ENCODE measurements around the gene PDE4C.

Gene PDE4C

DNA sequence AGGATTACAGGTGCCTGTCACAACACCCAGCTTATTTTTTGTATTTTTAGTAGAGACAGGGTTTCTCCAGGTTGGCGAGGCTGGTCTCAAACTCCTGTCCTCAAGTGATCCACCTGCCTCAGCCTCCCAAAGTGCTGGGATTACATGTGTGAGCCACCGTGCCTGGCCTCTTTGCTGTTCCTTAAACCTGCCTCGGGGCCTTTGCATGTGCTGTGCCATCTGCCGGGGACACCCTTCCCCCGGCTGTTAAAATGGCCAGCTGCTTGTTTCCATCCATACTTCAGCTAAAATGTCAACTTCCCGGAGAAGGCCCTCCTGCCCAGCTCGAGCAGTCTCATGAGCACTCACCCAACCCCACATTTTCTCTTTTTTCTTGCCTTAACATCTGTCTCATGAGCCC, 19.1 kb upstream of the PDE4C start:
- H3K36me3 Mint-ChIP-seq = no peaks in the 10 kb centered on the region
- CTCF ChIA-PET = interaction anchor here (1.2 to 2.4 kb wide), 2 partner anchors 9 to 37 kb away, joined by 4 to 8 read pairs; a partner anchor contains a TSS
- no peaks in the 10 kb centered on the region for H3K9me3 Mint-ChIP-seq
- no peaks in the 10 kb centered on the region for H3K4me1 Mint-ChIP-seq
- H3K4me3 Mint-ChIP-seq = no peak overlapping the region
- peaks cover 28% of the 10 kb centered on the region for H3K27me3 Mint-ChIP-seq
- no peak for DNase-seq
- no peak overlapping the region for H3K27ac Mint-ChIP-seq

DNA sequence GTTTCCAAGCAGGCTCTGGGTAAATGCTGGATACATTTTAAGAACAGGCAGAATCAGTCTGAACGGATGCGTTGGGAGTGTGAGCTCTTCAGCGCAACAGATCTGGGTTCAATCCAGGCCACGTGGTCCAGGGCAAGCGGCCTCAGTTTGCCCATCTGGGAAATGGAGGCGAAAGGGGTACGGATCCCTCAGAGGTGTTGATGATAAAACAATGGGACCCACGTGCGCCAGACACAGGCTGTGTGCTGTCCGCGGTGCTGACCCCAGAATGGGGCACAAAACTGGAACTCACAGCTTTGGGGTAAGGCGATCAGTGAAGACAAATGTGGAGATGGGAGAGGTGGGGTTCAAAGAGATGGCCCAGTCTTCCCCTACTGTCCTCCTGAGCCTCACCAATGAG, 13.1 kb upstream of the PDE4C start:
- Mint-ChIP-seq H3K27ac (no peak overlapping the region), H3K27me3 (peaks cover 38% of the 10 kb centered on the region), H3K36me3 (no peaks in the 10 kb centered on the region), H3K4me1 (no peaks in the 10 kb centered on the region), H3K4me3 (no peak overlapping the region), H3K9me3 (no peaks in the 10 kb centered on the region)
- peak; percentile 49 for DNase-seq
- CTCF ChIA-PET = interaction anchor here (1.2 to 3.3 kb wide), 4 partner anchors 13 to 172 kb away, joined by 3 to 10 read pairs (median 4); no protein-coding TSS in a partner anchor

DNA sequence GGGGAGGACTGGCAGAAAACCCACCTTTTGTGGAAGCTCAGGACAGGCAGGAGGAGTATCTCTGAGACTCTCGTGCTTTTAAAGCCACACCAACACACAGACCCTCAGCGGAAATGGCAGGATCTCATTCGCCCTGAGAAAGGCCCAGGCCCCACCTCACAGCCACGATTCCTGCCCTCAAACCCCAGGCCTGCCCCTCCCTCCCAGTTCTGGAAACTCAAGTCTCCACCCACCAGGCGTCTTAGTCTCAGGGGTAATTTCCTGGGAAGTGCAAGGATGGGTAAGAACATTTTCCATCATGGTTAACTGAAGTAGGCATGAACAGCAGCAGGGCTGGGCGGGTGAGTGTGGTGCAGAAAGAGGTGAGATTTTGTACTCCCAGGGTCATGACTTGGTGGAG, 8.0 kb upstream of the PDE4C start:
- Mint-ChIP-seq H3K27ac (no peak overlapping the region), H3K36me3 (no peaks in the 10 kb centered on the region), H3K4me3 (no peak overlapping the region), H3K9me3 (peaks cover 5% of the 10 kb centered on the region), H3K27me3 (peaks cover 66% of the 10 kb centered on the region), H3K4me1 (peaks cover 5% of the 10 kb centered on the region)
- DNase-seq = no peak
- CTCF ChIA-PET = no interaction called here

DNA sequence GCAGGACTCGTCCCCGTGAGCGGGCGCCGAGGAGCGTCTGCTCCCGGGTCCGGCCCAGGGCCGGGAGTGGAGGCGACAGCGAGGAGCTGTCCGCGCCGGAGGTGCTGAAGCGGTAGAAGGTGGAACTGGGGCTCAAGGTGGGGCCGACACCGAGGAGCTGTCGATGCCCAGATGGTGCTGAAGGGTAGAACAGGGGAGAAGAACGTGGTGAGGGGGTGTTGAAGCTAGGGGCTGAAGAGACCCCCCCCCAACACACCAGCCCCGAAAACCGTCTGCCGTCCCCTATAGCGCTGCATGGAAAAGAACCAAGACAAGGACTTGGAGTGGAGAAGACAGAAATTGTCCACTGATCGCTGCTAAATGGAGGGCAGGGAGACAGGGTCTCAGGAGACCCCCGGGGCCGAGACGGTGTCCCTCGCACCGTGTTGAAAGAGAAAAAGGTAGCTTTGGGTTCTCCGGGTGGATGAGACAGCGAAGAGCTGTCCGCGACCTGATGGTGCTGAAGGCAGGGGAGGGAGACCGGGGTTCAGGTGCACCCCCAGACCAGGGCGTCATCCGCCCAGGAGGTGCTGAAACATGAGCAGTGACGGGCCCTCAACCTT, 7.1 kb upstream of the PDE4C start:
- Mint-ChIP-seq H3K27me3 (peaks cover 67% of the 10 kb centered on the region), H3K27ac (no peak overlapping the region), H3K4me1 (peaks cover 5% of the 10 kb centered on the region), H3K4me3 (no peak overlapping the region), H3K9me3 (peaks cover 5% of the 10 kb centered on the region), H3K36me3 (no peaks in the 10 kb centered on the region)
- peak; percentile 81 for DNase-seq
- CTCF ChIA-PET = interaction anchor here (0.5 to 1.4 kb wide), 6 partner anchors 8 to 278 kb away, joined by 3 to 8 read pairs (median 3); no protein-coding TSS in a partner anchor

DNA sequence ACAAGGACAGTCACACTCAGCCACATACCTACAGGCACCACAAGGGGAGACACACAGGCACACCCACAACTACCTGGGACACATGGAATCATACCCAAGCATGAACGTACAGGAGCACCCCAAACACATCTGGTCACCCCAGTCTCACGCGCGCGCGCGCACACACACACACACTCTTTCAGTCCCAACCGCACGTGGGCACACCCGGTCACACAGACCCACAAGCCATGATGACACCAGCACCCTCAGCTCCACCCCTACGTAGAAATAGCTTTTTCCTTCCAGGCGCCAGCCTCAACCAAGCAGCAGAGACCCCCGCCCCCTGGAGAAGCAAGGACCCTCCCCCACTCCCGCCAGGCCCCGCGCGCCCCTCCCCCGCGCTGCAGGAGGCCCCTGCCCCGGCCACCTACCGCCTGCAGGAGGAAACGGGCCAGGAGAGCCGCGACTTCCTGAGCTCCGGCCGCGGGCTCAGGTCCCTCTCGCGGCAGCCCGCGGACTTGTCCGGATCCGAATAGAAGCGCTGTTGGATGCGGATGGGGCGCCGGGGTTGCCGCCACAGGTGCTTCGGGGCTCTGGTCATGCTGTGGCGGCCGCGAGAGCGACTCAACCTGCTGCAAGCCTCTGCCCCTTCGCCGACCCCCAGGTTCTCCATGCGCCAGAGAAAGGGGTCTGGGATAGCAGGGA, 6.4 kb upstream of the PDE4C start:
- Mint-ChIP-seq H3K36me3 (no peaks in the 10 kb centered on the region), H3K4me3 (no peak overlapping the region), H3K9me3 (peaks cover 5% of the 10 kb centered on the region), H3K4me1 (peaks cover 5% of the 10 kb centered on the region), H3K27ac (no peak overlapping the region), H3K27me3 (peaks cover 71% of the 10 kb centered on the region)
- CTCF ChIA-PET = interaction anchor here (0.5 to 1.4 kb wide), 6 partner anchors 8 to 278 kb away, joined by 3 to 8 read pairs (median 3); no protein-coding TSS in a partner anchor
- DNase-seq = no peak

DNA sequence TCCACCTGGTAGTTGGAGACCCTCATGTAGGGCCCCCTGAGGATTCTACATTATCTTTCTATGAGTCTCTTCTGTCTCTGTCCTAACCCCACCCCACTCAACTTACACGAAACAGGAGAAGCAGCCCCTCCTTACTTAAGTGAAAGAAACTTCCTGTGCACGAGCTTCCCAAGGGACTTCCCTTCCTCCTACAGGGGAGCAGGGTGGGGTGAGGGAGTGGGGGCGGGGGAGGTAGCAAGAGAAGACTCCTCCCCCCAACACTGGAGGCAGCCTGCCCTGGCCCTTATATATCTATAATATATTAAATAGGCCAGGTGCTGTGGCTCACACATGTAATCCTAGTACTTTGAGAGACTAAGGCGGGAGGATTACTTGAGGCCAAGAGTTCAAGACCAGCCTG, 5.5 kb upstream of the PDE4C start:
- H3K9me3 Mint-ChIP-seq = peaks cover 5% of the 10 kb centered on the region
- peaks cover 80% of the 10 kb centered on the region for H3K27me3 Mint-ChIP-seq
- H3K27ac Mint-ChIP-seq = no peak overlapping the region
- DNase-seq = no peak
- H3K4me1 Mint-ChIP-seq = peaks cover 7% of the 10 kb centered on the region
- CTCF ChIA-PET = interaction anchor here (1.2 to 1.4 kb wide), 3 partner anchors 9 to 157 kb away, joined by 3 to 4 read pairs (median 4); no protein-coding TSS in a partner anchor
- H3K36me3 Mint-ChIP-seq = no peaks in the 10 kb centered on the region
- H3K4me3 Mint-ChIP-seq = no peak overlapping the region

DNA sequence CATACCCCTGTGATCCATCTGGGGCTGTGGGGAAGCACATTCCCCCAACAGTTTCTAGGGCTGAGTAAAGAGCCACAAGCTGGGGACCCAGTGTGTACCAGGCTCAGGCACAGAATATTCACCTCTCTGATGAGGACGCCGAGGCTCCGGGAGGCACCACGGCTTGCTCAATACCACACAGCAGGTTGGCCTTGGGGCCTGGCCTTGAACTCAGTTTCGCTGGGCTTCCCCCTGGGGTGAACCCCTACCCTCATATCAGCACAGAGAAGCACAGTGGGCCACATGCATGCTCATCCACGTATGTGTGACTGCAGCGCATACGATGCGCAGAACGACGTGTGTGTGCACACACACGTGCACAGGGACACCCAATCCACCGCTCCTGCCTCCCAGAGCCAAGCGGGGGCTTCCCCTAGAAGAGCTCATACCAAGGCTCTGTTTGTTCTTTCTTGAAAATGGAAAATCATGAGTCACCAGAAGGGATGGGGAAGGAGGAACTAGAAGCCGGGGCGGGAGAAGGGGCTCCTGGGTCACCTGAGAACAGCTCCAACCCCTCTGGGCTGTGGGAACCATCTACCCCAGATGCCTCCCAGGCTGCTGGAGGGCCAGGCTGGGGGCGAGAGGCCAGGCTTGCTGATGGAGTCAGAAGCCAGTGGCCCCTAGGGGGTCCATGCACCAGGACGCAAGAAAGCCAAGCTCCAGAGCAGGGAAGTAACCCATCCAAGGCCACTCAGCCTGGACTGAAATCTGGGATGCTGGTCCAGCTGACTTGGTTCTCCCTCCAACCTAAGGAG, 4.9 kb upstream of the PDE4C start:
- Mint-ChIP-seq H3K4me1 (peaks cover 7% of the 10 kb centered on the region), H3K36me3 (no peaks in the 10 kb centered on the region), H3K27ac (no peak overlapping the region), H3K9me3 (peaks cover 5% of the 10 kb centered on the region), H3K27me3 (peaks cover 86% of the 10 kb centered on the region), H3K4me3 (no peak overlapping the region)
- DNase-seq = no peak
- CTCF ChIA-PET = interaction anchor here (0.9 to 1.4 kb wide), 4 partner anchors 9 to 157 kb away, joined by 4 read pairs; no protein-coding TSS in a partner anchor

DNA sequence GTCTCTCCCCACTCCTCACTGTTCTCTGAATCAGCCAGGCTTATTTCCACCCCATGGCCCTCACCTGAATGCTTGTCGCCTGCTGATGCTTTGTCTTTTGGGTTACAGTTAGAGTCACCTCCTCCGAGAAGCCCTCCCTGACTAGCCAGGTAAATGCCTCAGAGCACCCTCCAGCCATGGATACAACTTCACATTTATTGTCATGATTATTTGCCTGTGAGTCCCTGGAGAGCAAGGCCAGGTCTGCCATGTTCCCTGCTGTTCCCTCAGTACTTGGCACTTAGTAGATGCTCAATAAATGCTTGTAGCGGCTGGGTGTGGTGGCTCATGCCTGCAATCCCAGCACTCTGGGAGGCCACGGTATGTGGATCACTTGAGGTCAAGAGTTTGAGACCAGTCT, 3.7 kb upstream of the PDE4C start:
- peaks cover 5% of the 10 kb centered on the region for H3K9me3 Mint-ChIP-seq
- H3K36me3 Mint-ChIP-seq = no peaks in the 10 kb centered on the region
- CTCF ChIA-PET = interaction anchor here (0.8 to 0.9 kb wide), 2 partner anchors 8 to 99 kb away, joined by 4 read pairs; no protein-coding TSS in a partner anchor
- peaks cover 16% of the 10 kb centered on the region for H3K4me1 Mint-ChIP-seq
- no peak overlapping the region for H3K27ac Mint-ChIP-seq
- H3K27me3 Mint-ChIP-seq = peaks cover 90% of the 10 kb centered on the region
- DNase-seq = no peak
- H3K4me3 Mint-ChIP-seq = no peak overlapping the region

DNA sequence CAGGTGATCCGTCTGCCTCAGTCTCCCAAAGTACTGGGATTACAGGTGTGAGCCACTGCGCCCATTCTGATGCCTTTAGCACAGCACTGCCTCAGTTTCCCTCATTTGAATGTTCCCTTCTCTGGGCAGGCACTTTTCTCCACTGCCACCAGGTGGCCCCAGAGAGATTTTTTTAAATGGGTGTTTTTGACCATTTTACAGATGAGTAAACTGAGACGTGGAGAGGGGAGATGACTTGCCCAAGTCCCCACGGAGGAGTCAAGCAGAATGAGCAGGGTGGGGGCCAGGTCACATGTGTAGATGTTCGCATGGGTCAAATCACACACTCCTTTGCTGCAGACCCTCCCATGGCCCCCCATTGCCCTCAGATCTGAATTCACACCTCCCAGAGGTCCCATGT, 3.2 kb upstream of the PDE4C start:
- Mint-ChIP-seq H3K4me1 (peaks cover 20% of the 10 kb centered on the region), H3K36me3 (no peaks in the 10 kb centered on the region), H3K27ac (no peak overlapping the region), H3K27me3 (peaks cover 90% of the 10 kb centered on the region), H3K9me3 (peaks cover 5% of the 10 kb centered on the region), H3K4me3 (no peak overlapping the region)
- CTCF ChIA-PET = no interaction called here
- no peak for DNase-seq

DNA sequence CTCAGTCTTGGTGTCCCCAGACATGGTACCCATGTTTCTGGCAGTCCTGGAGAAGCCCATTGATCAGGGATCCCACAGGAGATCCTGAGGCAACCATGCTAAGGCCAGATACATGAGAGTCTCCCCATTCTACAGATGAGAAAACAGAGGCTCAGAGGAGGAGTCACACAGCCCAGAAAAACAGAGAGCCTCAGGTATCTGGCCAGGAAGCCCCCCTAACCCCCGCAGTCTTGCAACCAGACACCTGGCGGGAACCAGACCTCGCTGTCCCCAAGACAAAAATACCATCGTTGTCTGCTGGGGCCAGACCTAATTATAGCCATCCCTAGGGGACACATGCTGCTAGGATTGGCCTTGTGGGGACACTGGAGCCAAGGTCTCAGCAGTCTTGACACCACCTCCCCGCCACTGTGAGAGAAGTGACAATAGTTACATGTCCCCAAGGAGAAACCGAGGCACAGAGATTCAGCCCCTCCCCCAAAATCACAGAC, 1.6 kb upstream of the PDE4C start:
- no peaks in the 10 kb centered on the region for H3K36me3 Mint-ChIP-seq
- H3K4me1 Mint-ChIP-seq = peaks cover 22% of the 10 kb centered on the region
- no peak for DNase-seq
- CTCF ChIA-PET = no interaction called here
- peaks cover 86% of the 10 kb centered on the region for H3K27me3 Mint-ChIP-seq
- H3K4me3 Mint-ChIP-seq = no peak overlapping the region
- H3K9me3 Mint-ChIP-seq = no peaks in the 10 kb centered on the region
- no peak overlapping the region for H3K27ac Mint-ChIP-seq

DNA sequence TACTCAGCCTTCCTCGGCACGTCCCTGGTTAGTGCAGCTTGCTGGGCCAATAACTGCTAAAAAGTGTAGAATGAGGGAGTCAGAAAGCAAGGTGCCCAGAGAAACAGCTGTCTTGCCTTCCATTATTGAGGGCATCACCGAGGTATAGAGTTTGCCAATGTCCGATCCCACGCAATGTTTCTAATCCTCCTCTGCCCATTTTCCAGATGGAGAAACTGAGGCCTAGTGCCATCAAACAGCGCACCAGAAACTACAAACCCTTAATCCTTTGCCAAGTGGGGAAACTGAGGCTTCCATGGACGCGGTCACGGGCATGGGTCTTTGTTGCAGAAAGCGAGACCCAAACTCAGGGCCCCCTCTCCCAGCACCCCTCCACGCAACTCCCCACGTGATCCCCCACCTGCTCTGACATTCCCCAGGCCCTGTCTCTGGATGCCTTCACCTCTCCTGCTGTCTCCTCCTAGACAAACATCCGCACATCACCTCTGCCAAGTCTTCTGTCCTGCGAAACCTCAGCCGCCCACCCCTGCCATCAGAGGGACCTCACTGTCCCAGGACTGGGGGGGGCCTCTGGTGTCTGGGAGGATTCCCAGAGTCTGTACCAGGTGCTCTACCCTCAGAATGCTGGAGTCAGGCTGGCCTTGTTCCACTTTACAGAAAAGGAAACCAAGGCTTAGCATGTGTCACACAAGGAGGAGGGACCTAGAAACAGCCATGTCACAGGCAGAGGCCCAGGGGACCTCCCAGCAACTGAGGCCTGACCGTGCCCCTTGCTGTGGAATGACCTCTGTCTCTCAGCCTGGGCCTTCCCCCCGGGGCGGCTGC, 930 bp upstream of the PDE4C start:
- no peak for DNase-seq
- Mint-ChIP-seq H3K4me1 (peaks cover 19% of the 10 kb centered on the region), H3K27ac (no peak overlapping the region), H3K4me3 (no peak overlapping the region), H3K27me3 (peaks cover 85% of the 10 kb centered on the region), H3K9me3 (no peaks in the 10 kb centered on the region), H3K36me3 (no peaks in the 10 kb centered on the region)
- CTCF ChIA-PET = no interaction called here

DNA sequence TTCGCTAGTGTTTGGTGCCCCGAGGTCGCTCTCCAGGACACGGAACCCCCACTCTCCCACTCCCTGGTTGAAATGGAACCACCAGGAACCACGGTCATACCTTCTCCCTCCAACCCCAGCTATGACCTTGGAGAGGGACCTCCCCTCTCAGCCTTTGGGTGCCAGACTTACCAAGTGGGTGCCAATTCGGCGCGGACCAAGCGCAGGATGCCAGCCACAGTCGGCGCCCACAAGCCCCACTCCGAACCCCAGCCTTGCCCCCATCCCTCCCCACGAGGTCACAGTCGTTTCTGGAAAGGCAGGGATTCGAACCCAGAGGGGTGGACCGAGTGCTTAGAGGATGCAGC, 910 bp downstream of the PDE4C start:
- Mint-ChIP-seq H3K9me3 (no peaks in the 10 kb centered on the region), H3K4me1 (peaks cover 21% of the 10 kb centered on the region), H3K27ac (no peak overlapping the region), H3K27me3 (peaks cover 85% of the 10 kb centered on the region), H3K36me3 (no peaks in the 10 kb centered on the region), H3K4me3 (no peak overlapping the region)
- DNase-seq = no peak
- CTCF ChIA-PET = no interaction called here

DNA sequence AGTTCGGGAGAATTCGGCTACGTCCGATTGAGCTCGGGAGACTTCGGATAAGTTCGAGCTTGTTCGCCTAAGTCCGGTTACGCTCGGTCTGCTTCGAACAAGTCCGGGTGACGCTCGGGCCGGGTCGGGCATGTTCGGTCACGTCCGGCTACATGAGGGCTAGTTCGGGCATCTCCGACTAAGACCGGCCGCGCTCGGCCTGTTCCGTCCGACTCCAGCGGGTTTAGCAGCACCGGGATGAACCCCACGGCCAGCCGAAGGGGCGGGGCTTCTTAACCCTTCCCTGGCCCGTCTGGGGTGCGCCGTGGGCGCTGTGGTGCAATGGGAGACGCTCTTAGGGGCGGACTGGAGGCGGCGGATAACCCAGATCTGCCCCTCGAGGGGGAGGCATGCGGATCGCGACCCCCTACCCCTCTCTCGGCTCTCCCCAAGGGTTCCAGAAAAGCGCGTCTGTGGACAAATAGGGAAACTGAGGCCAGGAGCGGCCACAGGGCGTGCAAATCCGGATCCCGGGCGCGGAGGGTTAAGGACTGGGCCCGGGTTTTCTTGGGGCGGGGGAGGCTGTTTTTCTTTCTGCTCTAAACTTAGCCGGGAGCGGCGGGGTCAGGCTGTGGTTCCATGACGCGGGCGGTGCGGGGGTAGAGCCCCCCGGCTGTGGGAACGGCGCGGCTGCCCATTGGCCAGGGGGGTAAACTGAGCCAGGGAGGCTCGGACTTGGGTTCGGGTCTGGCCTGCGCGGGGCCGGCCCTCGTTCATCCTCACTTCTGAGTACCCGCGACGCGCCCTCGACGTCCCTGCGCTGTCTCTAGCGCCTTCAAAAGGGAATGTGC, 1.5 kb downstream of the PDE4C start:
- CTCF ChIA-PET = interaction anchor here (1.4 to 1.8 kb wide), 4 partner anchors 9 to 17 kb away, joined by 3 to 11 read pairs (median 7); no protein-coding TSS in a partner anchor

More for the DNA sequence above, 1.5 kb downstream of the PDE4C start:
- Mint-ChIP-seq H3K4me3 (peak overlapping the region; percentile 73), H3K27me3 (peaks cover 85% of the 10 kb centered on the region), H3K9me3 (no peaks in the 10 kb centered on the region), H3K4me1 (peaks cover 21% of the 10 kb centered on the region), H3K27ac (no peak overlapping the region), H3K36me3 (no peaks in the 10 kb centered on the region)
- peak; percentile 94 for DNase-seq
